Measurements from ENCODE around the gene UBC.

GRCh38 chr12:124952295-124952694 is 37.8 kb upstream of the UBC start:
- TF ChIP-seq CTCF (conservative IDR thresholded peaks at IDR 0.05), result no peak
- TF ChIP-seq EZH2 (IDR thresholded peaks at IDR 0.05; ENCODE audit: low read depth), result no peak
